Spinal cord (tissue), 10 donors: ENCODE data around the gene LIMS1. TPM values are rescaled to one million over a fixed set of nuclear protein-coding genes. Genes with fewer than 3 reads are reported as not detected.
A peak's percentile ranks its signal among the peaks of the same experiment; 100 is the strongest.
"Not testable (repeated sequence)": the region's sequence is repeated elsewhere in the genome, so short reads cannot be mapped to it uniquely, and the experiment has no call there.

ENCODE experiments used
- DNase-seq, 6 donors: peaks; one replicate each; pipeline versions ENCODE4 v3.0.0 to v3.0.0-alpha.2; 2013 to 2015; ENCODE audit warnings: low spot score in 6 of 6, low read depth in 4 of 6
- H3K27ac ChIP-seq: one replicate; pipeline ENCODE4 v1.5.1; 2013; ENCODE audit warnings: low read depth, low read length, control low read depth
- H3K27me3 ChIP-seq: one replicate; pipeline ENCODE4 v1.6.1; 2013; ENCODE audit warnings: low read length; ENCODE audit not compliant: control insufficient read depth, insufficient read depth
- H3K36me3 ChIP-seq: one replicate; pipeline ENCODE4 v1.6.1; 2013; ENCODE audit warnings: low read length; ENCODE audit not compliant: control insufficient read depth, insufficient read depth
- H3K4me1 ChIP-seq: one replicate; pipeline ENCODE4 v1.6.1; 2013; ENCODE audit warnings: low read length; ENCODE audit not compliant: control insufficient read depth, insufficient read depth
- H3K4me3 ChIP-seq: one replicate; pipeline ENCODE4 v1.5.1; 2013; ENCODE audit warnings: low read depth, low read length, control low read depth
- H3K9me3 ChIP-seq: one replicate; pipeline ENCODE4 v1.6.1; 2013; ENCODE audit warnings: low read length; ENCODE audit not compliant: control insufficient read depth, insufficient read depth
- WGBS: methylation state at CpG from one replicate; pipeline ENCODE4 v1.1.5; 2013; ENCODE audit warnings: missing lambda C conversion rate; ENCODE audit not compliant: insufficient coverage; 5-methylcytosine and 5-hydroxymethylcytosine counted together
- long read RNA-seq, 4 donors: transcript quantifications; one replicate each; lab custom pipeline, GENCODE V29; 2026
- polyA plus RNA-seq, 2 donors: library from polyadenylated mRNA; unstranded; fragments of 120-200 nt; gene quantifications; one replicate each; pipeline ENCODE4 v1.2.1, GENCODE V29; 2013; ENCODE audit not compliant: insufficient read length in 2 of 2
- total RNA-seq, 2 donors: library from RNA; depleted of rRNA in 1 of 2; stranded (reverse); fragments of 120-200 nt in 1 of 2; fragments of >200 nt in 1 of 2; gene quantifications; one replicate each; pipeline versions ENCODE4 v1.2.3 to v1.2.4, GENCODE V29; 2013 to 2014
- donor health status: healthy.

LIMS1 gene
- total RNA-seq (10 to 100 TPM; 42.8 to 46.1 TPM), polyA plus RNA-seq (10 to 100 TPM; 26.2 to 34.6 TPM)
- long read RNA-seq, donor 1, full-length matches to known transcripts, result 8 of 8 reads
- long read RNA-seq, donor 1, partial matches to known transcripts, result 0 of 8 reads
- long read RNA-seq, donor 1, other reads (novel, unspliced or antisense), result 0 of 8 reads
- long read RNA-seq, donor 2, full-length matches to known transcripts, result 1 of 1 reads
- long read RNA-seq, donor 2, partial matches to known transcripts, result 0 of 1 reads
- long read RNA-seq, donor 2, other reads (novel, unspliced or antisense), result 0 of 1 reads
- long read RNA-seq, donor 3, full-length matches to known transcripts, result 8 of 8 reads
- long read RNA-seq, donor 3, partial matches to known transcripts, result 0 of 8 reads
- long read RNA-seq, donor 3, other reads (novel, unspliced or antisense), result 0 of 8 reads
- long read RNA-seq, donor 4, full-length matches to known transcripts, result 12 of 12 reads
- long read RNA-seq, donor 4, partial matches to known transcripts, result 0 of 12 reads
- long read RNA-seq, donor 4, other reads (novel, unspliced or antisense), result 0 of 12 reads

DNA sequence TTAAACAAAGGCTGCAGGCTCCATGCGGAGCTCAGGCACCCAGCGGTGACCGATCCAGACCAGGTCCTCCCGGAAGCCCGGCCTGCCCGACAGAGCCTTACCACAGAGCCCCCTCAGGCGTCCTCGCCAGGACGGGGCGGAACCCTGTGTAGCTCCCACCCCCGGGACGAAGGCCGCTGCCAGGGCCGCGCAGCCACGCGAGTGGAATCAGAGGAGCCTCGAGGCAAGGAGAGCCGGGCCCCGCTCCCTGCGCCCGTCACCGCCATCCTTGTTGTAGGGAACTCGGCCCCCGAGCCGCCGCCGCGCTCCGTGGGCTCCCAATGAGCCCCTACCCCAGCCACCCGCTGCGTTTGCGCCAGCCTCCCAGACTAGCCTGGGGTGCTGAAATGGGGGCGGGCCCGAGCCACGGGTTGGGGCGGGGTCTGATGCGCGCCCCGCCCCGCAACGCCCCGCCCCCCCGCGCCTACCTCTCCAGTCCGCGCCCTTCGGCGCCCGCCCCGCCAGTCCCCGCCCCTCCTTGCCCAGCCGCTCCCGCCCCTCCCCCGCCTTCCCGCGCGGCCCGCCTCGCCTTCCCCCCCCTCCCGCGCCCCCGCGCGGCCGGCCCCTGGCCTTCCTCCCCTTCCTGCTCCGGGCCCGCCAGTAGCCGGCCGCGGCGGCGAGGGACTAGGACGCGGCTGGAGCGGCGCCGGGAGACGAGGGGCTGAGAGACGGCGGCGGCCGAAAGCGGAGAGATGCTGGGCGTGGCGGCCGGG lies at the start of gene LIMS1:
LIMS1 (plus strand) TSS at position 639 of the 752 bp plus-strand sequence; CDS start at position 732, 93 bp downstream.
- H3K9me3 ChIP-seq, result no peaks in the 10 kb centered on the region
- H3K27me3 ChIP-seq, result no peaks in the 10 kb centered on the region
- peak within 1 kb of the TSS; percentile 94 for H3K27ac ChIP-seq
- peaks cover 12% of the 10 kb centered on the region for H3K4me1 ChIP-seq
- WGBS, result under 1% methylated on average over 56 of the region's 87 CpGs
- no peaks in the 10 kb centered on the region for H3K36me3 ChIP-seq
- peak; percentile 66 to 95 (median 78) for DNase-seq
- peak within 1 kb of the TSS; percentile 88 for H3K4me3 ChIP-seq

- WGBS, result no CpG with 5 or more reads among the region's 2 CpGs
- no peaks in the 10 kb centered on the region for H3K9me3 ChIP-seq
- no peak for DNase-seq
Observed at GRCh38 chr2:108485253-108485652, 49.0 kb upstream of the LIMS1 start.

DNA sequence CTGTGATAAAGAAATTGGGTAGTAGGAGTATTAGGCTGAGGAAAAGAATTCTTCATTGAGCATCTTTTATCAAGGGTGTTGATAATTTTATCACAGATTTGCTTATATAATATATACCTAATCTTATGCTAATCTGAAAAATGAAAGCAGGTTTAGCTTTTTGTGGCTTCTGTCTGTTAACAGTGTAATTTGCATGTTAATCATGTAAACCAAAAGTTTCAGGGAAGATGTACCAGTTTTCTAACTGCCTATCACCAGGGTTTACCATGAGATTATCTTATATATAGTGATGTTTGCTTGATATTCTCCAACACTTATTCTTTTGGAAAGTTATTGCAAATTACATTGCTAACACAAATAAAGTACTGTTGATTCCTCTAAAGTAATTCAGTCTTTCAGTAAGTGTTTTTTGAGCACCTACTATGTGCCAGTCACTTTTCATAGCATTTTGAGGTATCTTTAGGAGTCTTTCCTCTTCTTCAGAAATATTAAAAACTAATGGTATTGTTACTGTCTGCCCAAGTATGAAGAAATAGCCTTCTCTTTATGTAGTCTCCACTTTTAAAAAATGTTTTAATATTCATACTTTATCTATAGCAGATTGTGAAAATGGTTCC lies 43.7 kb upstream of the LIMS1 start:
- Histone ChIP-seq H3K4me1 (no peaks in the 10 kb centered on the region), H3K27ac (no peak overlapping the region), H3K4me3 (no peak overlapping the region), H3K27me3 (no peaks in the 10 kb centered on the region), H3K9me3 (no peaks in the 10 kb centered on the region), H3K36me3 (peaks cover 8% of the 10 kb centered on the region)
- DNase-seq, result no peak

More at GRCh38 chr2:108485253-108485652, 49.0 kb upstream of the LIMS1 start:
- no peaks in the 10 kb centered on the region for H3K4me1 ChIP-seq
- H3K27ac ChIP-seq, result no peak overlapping the region
- no peak overlapping the region for H3K4me3 ChIP-seq
- H3K27me3 ChIP-seq, result no peaks in the 10 kb centered on the region
- H3K36me3 ChIP-seq, result peaks cover 7% of the 10 kb centered on the region

- no peak for DNase-seq
- H3K36me3 ChIP-seq, result peaks cover 8% of the 10 kb centered on the region
Observed at GRCh38 chr2:108491848-108492247, 42.4 kb upstream of the LIMS1 start.

GRCh38 chr2:108492364-108492763 lies 41.9 kb upstream of the LIMS1 start:
- H3K4me3 ChIP-seq, result no peak overlapping the region
- H3K36me3 ChIP-seq, result peaks cover 10% of the 10 kb centered on the region
- no peaks in the 10 kb centered on the region for H3K4me1 ChIP-seq
- DNase-seq, result no peak
- H3K27ac ChIP-seq, result no peak overlapping the region
- WGBS, result 98% methylated on average over 4 of the region's 4 CpGs
- H3K9me3 ChIP-seq, result no peaks in the 10 kb centered on the region
- H3K27me3 ChIP-seq, result no peaks in the 10 kb centered on the region

More at GRCh38 chr2:108491848-108492247, 42.4 kb upstream of the LIMS1 start:
- no peak overlapping the region for H3K4me3 ChIP-seq
- H3K27ac ChIP-seq, result no peak overlapping the region
- H3K27me3 ChIP-seq, result no peaks in the 10 kb centered on the region
- no peaks in the 10 kb centered on the region for H3K9me3 ChIP-seq
- no peaks in the 10 kb centered on the region for H3K4me1 ChIP-seq

GRCh38 chr2:108496167-108496566 lies 38.1 kb upstream of the LIMS1 start:
- WGBS, result no CpG with 5 or more reads among the region's 3 CpGs
- not testable (repeated sequence) for DNase-seq, H3K9me3 ChIP-seq, H3K27me3 ChIP-seq, H3K4me1 ChIP-seq, H3K4me3 ChIP-seq, H3K27ac ChIP-seq
- peaks cover 14% of the 10 kb centered on the region for H3K36me3 ChIP-seq

- not testable (repeated sequence) for H3K36me3 ChIP-seq, DNase-seq
- no CpG with 5 or more reads among the region's 4 CpGs for WGBS
Observed at GRCh38 chr2:108507620-108508019, 26.6 kb upstream of the LIMS1 start.

DNA sequence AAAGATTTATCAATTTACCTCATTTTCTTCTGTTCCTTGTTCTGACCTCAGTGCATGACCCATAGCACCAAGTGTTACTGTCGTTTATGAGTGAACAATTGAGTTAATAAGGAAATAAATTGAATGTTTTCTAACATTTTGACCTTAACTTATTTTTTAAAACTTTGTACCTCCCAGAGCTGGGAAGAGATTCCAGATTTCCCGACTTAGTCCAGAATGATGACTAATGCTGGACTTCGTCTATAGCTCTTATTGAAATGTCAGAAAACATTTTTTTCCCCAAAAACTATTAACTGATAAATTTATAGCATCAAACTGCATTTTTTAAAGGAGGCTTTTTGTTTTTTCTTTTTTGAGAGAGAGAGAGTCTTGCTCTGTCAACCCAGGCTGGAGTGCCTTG lies 21.8 kb upstream of the LIMS1 start:
- not testable (repeated sequence) for H3K9me3 ChIP-seq, DNase-seq, H3K27ac ChIP-seq, H3K4me1 ChIP-seq, H3K27me3 ChIP-seq, H3K4me3 ChIP-seq, H3K36me3 ChIP-seq
- WGBS, result no CpG with 5 or more reads among the region's 3 CpGs

More at GRCh38 chr2:108507620-108508019, 26.6 kb upstream of the LIMS1 start:
- H3K4me3 ChIP-seq, H3K9me3 ChIP-seq, H3K27me3 ChIP-seq, H3K4me1 ChIP-seq, H3K27ac ChIP-seq: not testable (repeated sequence)

- WGBS, result no CpG with 5 or more reads among the region's 2 CpGs
- not testable (repeated sequence) for H3K36me3 ChIP-seq, H3K27ac ChIP-seq, H3K4me3 ChIP-seq, H3K9me3 ChIP-seq, H3K27me3 ChIP-seq, DNase-seq, H3K4me1 ChIP-seq
Observed at GRCh38 chr2:108514478-108514877, 19.8 kb upstream of the LIMS1 start.
